Vagina (tissue), 2 donors: ENCODE results near the gene VSX2.

Source experiments
- POLR2A ChIP-seq, 2 donors: fragments of 450-650 bp; IDR thresholded peaks; one replicate each; pipeline ENCODE4 v1.6.1; 2017; ENCODE audit warnings: antibody characterized with exemption in 2 of 2, mild to moderate bottlenecking in 2 of 2, moderate library complexity in 2 of 2
- TF ChIP-seq, protein P1 (sequence below), 3 experiments: fragments of 450-650 bp in 2 of 3; fragments of 200-600 bp in 1 of 3; sonication (generic) in 1 of 3; IDR thresholded peaks; one replicate each; pipeline ENCODE4 v1.5.1; 2017 to 2019; ENCODE audit warnings: antibody characterized with exemption in 3 of 3, mild to moderate bottlenecking in 2 of 3, moderate library complexity in 2 of 3

DNA sequence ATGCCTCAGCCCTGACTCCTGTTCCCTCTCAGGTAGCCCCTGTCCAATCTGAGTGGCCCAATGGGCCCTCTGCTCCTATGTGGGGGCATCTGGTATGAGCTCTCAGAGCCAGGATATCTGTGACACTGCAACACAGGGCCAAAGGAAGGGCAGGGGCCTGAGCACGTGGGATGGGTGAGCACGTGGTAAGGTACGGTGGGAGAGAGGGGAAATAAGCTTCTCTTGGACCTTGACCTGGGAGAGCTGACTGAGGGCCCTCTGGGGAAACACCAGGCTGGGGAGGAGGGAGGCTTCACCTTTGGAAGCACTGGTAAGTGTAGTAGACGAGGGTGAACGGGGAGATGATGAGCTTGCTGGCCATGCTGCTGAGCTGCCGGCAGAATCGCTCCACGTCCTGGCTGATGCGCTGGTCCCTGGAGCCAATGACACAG, 56.8 kb downstream of the VSX2 start:
- TF ChIP-seq, protein P1, sequence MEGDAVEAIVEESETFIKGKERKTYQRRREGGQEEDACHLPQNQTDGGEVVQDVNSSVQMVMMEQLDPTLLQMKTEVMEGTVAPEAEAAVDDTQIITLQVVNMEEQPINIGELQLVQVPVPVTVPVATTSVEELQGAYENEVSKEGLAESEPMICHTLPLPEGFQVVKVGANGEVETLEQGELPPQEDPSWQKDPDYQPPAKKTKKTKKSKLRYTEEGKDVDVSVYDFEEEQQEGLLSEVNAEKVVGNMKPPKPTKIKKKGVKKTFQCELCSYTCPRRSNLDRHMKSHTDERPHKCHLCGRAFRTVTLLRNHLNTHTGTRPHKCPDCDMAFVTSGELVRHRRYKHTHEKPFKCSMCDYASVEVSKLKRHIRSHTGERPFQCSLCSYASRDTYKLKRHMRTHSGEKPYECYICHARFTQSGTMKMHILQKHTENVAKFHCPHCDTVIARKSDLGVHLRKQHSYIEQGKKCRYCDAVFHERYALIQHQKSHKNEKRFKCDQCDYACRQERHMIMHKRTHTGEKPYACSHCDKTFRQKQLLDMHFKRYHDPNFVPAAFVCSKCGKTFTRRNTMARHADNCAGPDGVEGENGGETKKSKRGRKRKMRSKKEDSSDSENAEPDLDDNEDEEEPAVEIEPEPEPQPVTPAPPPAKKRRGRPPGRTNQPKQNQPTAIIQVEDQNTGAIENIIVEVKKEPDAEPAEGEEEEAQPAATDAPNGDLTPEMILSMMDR (IDR thresholded peaks at IDR 0.05): no peak
- no peak for TF ChIP-seq POLR2A (IDR thresholded peaks at IDR 0.05)
